ENCODE data around the gene FBXO30. TPM values are rescaled to one million over a fixed set of nuclear protein-coding genes. Genes with fewer than 3 reads are reported as not detected.

Gene FBXO30
- 1 to 10 TPM; 3.7 to 4.1 TPM for total RNA-seq

- Mint-ChIP-seq H3K27ac (peak within 1 kb of the TSS; percentile 89), H3K36me3 (peaks cover 10% of the 10 kb centered on the region), H3K27me3 (no peaks in the 10 kb centered on the region), H3K9me3 (peaks cover 3% of the 10 kb centered on the region), H3K4me1 (peaks cover 43% of the 10 kb centered on the region), H3K4me3 (peak within 1 kb of the TSS; percentile 88)
- DNase-seq: peak; percentile 88
These were observed at the start of gene FBXO30 for GRCh38 chr6:145814501-145815308. TSS of gene FBXO30 (minus strand) at chr6:145814795. CDS start at chr6:145806405, 8,390 bp downstream.

DNA sequence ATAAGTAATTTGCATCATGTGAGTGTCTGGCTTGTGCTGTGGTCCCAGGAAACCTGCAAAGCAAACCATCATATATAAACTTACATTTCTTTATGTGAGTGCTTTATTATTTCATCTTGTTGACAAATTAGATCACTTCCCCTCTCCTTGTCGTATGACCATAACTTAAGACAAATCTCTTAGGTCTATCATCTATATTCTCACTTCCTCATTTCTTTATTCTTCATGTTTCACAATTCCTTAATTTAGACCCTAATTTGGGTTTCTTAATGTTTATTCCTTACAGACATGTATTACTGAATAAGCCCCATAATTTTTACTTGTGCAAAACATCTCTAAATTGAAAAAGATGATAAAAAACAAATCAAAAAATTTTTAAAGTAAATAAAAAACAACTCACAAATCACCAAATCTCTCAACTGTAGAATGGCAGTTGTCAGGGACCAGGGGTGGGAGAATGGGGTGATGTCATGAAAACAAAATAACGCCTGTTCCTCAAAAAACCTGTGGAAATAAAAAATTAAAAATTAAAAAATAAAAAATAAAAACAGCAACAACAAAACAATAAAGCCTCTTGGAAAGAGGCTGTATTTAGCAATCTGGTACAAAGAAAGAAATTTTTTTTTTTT lies 49.5 kb upstream of the FBXO30 start:
- no peaks in the 10 kb centered on the region for H3K27me3 Mint-ChIP-seq
- DNase-seq: no peak
- no peak overlapping the region for H3K27ac Mint-ChIP-seq
- no peak overlapping the region for H3K4me3 Mint-ChIP-seq
- H3K36me3 Mint-ChIP-seq: peaks cover 33% of the 10 kb centered on the region
- peaks cover 23% of the 10 kb centered on the region for H3K4me1 Mint-ChIP-seq
- H3K9me3 Mint-ChIP-seq: peaks cover 14% of the 10 kb centered on the region

DNA sequence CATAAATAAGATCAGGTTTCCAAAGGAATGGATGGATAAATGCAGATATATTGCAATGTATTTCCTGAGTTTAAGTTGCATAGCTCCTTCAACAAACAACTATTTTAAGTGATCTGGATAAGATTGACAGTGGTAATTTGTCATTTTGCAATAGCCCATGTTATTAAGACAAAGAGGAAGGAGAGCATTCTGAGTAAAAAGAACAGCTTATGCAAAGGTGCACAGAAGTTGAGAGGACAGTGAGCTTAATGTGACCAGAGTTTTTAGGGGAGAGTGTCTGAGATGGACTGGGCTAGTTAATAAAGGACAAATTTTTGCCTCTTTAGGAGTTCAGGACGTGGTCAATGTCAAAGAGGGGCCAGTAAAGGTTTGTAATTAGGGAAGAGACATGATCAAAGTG lies 48.8 kb upstream of the FBXO30 start:
- DNase-seq: no peak
- Mint-ChIP-seq H3K4me3 (no peak overlapping the region), H3K36me3 (peaks cover 36% of the 10 kb centered on the region), H3K27me3 (no peaks in the 10 kb centered on the region), H3K9me3 (peaks cover 14% of the 10 kb centered on the region), H3K4me1 (peaks cover 23% of the 10 kb centered on the region), H3K27ac (no peak overlapping the region)

GRCh38 chr6:145860562-145860961 lies 46.0 kb upstream of the FBXO30 start:
- H3K36me3 Mint-ChIP-seq: peaks cover 37% of the 10 kb centered on the region
- DNase-seq: no peak

GRCh38 chr6:145850671-145851070 lies 36.1 kb upstream of the FBXO30 start:
- no peak overlapping the region for H3K4me3 Mint-ChIP-seq
- DNase-seq: no peak
- H3K9me3 Mint-ChIP-seq: no peaks in the 10 kb centered on the region
- peaks cover 11% of the 10 kb centered on the region for H3K36me3 Mint-ChIP-seq
- no peaks in the 10 kb centered on the region for H3K27me3 Mint-ChIP-seq
- H3K4me1 Mint-ChIP-seq: no peaks in the 10 kb centered on the region
- H3K27ac Mint-ChIP-seq: no peak overlapping the region

More at GRCh38 chr6:145860562-145860961, 46.0 kb upstream of the FBXO30 start:
- Mint-ChIP-seq H3K27me3 (no peaks in the 10 kb centered on the region), H3K9me3 (peaks cover 14% of the 10 kb centered on the region), H3K4me3 (no peak overlapping the region), H3K4me1 (peaks cover 7% of the 10 kb centered on the region), H3K27ac (no peak overlapping the region)

DNA sequence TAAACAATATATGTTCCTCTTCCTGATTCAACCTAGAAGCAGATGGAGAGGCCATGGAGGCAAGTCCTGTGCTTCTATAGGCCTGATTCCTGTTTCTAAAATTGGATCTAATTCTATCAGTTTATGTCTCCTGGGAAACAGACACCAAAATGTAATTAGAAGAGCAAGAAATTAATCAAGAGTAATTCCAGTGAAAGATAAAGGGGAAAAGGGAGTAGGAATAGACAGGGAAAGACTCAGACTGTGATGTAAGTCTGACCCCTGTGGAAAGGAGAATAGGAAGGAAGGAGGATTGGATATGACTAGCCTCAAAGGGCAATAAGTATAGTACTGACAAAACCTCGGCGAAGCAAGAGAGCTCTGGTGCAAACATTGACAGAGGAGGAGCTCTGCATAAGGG lies 33.9 kb upstream of the FBXO30 start:
- Mint-ChIP-seq H3K4me1 (no peaks in the 10 kb centered on the region), H3K27me3 (no peaks in the 10 kb centered on the region), H3K36me3 (peaks cover 6% of the 10 kb centered on the region), H3K9me3 (no peaks in the 10 kb centered on the region), H3K27ac (no peak overlapping the region), H3K4me3 (no peak overlapping the region)
- DNase-seq: no peak

- no peak for DNase-seq
- Mint-ChIP-seq H3K4me1 (no peaks in the 10 kb centered on the region), H3K36me3 (peaks cover 3% of the 10 kb centered on the region), H3K27me3 (no peaks in the 10 kb centered on the region), H3K27ac (no peak overlapping the region), H3K4me3 (no peak overlapping the region), H3K9me3 (no peaks in the 10 kb centered on the region)
These were observed 31.0 kb upstream of the FBXO30 start for GRCh38 chr6:145845557-145845956.

- H3K9me3 Mint-ChIP-seq: no peaks in the 10 kb centered on the region
- no peak overlapping the region for H3K27ac Mint-ChIP-seq
- peaks cover 3% of the 10 kb centered on the region for H3K36me3 Mint-ChIP-seq
- H3K27me3 Mint-ChIP-seq: no peaks in the 10 kb centered on the region
- no peak overlapping the region for H3K4me3 Mint-ChIP-seq
- no peaks in the 10 kb centered on the region for H3K4me1 Mint-ChIP-seq
- no peak for DNase-seq
These were observed 30.4 kb upstream of the FBXO30 start for GRCh38 chr6:145844933-145845540.

DNA sequence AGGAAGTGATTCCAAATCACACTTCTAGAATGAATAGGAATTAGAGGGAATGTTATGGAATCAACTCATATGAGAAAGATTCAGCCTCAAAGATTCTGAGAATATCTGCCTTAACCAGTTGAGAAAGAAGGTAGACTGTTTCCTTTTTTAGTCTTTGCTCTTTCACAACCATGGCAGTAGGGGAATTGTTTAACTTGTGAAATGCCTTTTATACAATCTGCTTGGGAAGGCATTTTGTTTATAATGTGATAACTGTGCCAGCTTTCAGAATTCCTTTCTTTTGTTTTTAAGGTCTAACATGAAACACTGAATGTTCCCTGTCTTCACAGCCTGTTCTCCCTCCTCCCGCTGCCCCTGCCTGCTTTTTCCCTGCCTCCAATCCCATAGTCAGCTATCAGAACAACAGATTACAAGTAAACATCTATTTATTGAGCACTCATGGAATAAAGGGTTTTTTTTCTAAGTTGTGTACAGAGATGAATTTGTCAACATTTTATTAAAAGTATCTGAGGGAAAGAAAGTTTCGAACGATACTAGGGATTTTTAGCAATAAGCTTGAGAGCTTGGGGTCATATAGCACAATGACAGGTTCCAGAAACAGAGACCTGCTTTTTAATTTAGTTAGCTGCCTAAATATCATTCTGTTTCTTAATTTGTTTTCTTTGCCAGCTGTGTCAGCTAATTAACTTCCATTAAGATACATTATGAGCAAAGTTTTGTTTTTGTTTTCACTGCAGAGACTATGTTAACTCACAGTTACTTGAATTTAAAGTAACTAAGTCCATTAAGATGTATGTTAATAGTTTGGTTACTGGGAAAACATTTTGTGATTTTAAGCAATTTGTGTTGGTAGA lies 28.3 kb upstream of the FBXO30 start:
- Mint-ChIP-seq H3K9me3 (no peaks in the 10 kb centered on the region), H3K27me3 (no peaks in the 10 kb centered on the region), H3K36me3 (peaks cover 3% of the 10 kb centered on the region), H3K4me1 (no peaks in the 10 kb centered on the region), H3K4me3 (no peak overlapping the region), H3K27ac (no peak overlapping the region)
- no peak for DNase-seq

DNA sequence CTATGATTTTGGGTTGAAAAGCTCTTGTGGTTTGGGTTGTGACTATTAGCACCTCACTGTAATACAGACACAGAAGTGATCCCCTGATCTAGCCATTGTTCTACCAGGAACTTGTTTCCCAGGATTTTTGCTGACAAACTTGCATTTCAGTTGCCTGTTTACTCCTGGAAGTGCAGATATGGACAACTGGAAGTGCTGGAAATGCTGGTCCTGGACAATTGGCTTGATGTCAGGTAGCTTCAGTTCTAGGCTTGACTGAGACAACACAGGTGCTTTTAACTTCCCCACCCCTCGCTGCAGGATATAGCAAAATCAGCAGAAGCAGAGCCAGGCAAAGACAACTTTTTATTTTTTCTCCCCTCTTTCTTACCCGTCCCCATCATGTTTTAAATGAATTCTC lies 27.1 kb upstream of the FBXO30 start:
- peaks cover 2% of the 10 kb centered on the region for H3K36me3 Mint-ChIP-seq
- H3K4me3 Mint-ChIP-seq: no peak overlapping the region
- no peaks in the 10 kb centered on the region for H3K4me1 Mint-ChIP-seq
- H3K27me3 Mint-ChIP-seq: no peaks in the 10 kb centered on the region
- H3K27ac Mint-ChIP-seq: no peak overlapping the region
- DNase-seq: no peak
- H3K9me3 Mint-ChIP-seq: no peaks in the 10 kb centered on the region

- Mint-ChIP-seq H3K36me3 (peaks cover 2% of the 10 kb centered on the region), H3K27ac (no peak overlapping the region), H3K9me3 (no peaks in the 10 kb centered on the region), H3K27me3 (no peaks in the 10 kb centered on the region), H3K4me3 (no peak overlapping the region), H3K4me1 (peaks cover 7% of the 10 kb centered on the region)
- DNase-seq: no peak
These were observed 25.1 kb upstream of the FBXO30 start for GRCh38 chr6:145839653-145840052.

GRCh38 chr6:145838305-145838704 lies 23.7 kb upstream of the FBXO30 start:
- H3K27me3 Mint-ChIP-seq: no peaks in the 10 kb centered on the region
- no peaks in the 10 kb centered on the region for H3K9me3 Mint-ChIP-seq

DNA sequence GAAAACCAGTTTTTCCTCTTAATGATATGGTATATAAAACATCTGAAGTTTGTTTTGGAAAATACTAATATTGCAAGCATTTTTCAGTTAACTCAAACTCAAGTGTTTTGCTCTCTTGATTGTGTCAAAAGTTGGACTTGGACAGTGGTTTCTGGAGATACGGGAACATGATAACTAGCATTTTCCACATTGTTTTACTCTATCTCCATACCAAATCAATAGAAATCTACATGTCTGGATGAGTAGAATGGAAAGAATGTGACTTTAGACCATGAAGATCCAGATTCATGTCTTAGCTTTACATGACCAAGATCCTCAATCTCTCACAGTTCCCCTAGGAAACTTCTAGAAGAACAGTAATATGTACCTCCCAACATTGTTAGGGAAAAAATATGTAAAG lies 22.2 kb upstream of the FBXO30 start:
- Mint-ChIP-seq H3K9me3 (no peaks in the 10 kb centered on the region), H3K36me3 (peaks cover 2% of the 10 kb centered on the region), H3K4me1 (peaks cover 7% of the 10 kb centered on the region), H3K27me3 (no peaks in the 10 kb centered on the region), H3K27ac (no peak overlapping the region), H3K4me3 (no peak overlapping the region)
- DNase-seq: no peak

More at GRCh38 chr6:145838305-145838704, 23.7 kb upstream of the FBXO30 start:
- no peak for DNase-seq
- Mint-ChIP-seq H3K4me3 (no peak overlapping the region), H3K27ac (no peak overlapping the region), H3K36me3 (peaks cover 2% of the 10 kb centered on the region), H3K4me1 (peaks cover 7% of the 10 kb centered on the region)

- DNase-seq: no peak
- Mint-ChIP-seq H3K4me1 (peaks cover 7% of the 10 kb centered on the region), H3K9me3 (no peaks in the 10 kb centered on the region), H3K36me3 (peaks cover 5% of the 10 kb centered on the region), H3K27ac (no peak overlapping the region), H3K27me3 (no peaks in the 10 kb centered on the region), H3K4me3 (no peak overlapping the region)
These were observed 21.6 kb upstream of the FBXO30 start for GRCh38 chr6:145836170-145836569.

DNA sequence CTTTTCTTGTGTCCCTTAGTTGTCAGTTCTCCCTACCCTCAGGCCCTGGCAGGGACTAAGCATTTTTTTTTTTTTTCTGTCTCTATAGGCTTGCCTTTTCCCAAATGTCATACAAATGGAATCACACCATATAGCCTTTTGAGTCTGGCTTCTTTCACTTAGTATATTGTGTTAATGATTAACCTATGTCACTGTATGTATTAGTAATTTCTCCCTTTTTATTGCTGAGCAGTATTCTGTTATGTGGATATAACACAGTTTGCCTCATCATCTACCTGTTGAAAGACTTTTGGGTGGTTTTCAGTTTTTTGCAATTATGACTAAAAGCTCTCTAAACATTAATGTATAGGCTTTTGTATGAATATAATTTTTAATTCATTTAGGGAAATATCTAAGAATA lies 16.0 kb upstream of the FBXO30 start:
- no peaks in the 10 kb centered on the region for H3K9me3 Mint-ChIP-seq
- peaks cover 3% of the 10 kb centered on the region for H3K36me3 Mint-ChIP-seq
- no peak for DNase-seq
- no peak overlapping the region for H3K27ac Mint-ChIP-seq
- H3K4me1 Mint-ChIP-seq: no peaks in the 10 kb centered on the region
- no peaks in the 10 kb centered on the region for H3K27me3 Mint-ChIP-seq
- H3K4me3 Mint-ChIP-seq: no peak overlapping the region

Data from activated naive CD8-positive, alpha-beta T cell treated with anti-CD3 and anti-CD28 coated beads for 36 hours (primary cell).